SH-SY5Y (cell line): ENCODE measurements around the gene MRPL21.

Source experiments
- GATA2 ChIP-seq: IDR thresholded peaks from 2 replicates; pipeline ENCODE4 v1.6.1; 2011; ENCODE audit warnings: mild to moderate bottlenecking, low read depth, low read length
- GATA3 ChIP-seq: IDR thresholded peaks from 2 replicates; pipeline ENCODE4 v1.6.1; 2011; ENCODE audit warnings: low read depth, mild to moderate bottlenecking, low read length, moderate library complexity

DNA sequence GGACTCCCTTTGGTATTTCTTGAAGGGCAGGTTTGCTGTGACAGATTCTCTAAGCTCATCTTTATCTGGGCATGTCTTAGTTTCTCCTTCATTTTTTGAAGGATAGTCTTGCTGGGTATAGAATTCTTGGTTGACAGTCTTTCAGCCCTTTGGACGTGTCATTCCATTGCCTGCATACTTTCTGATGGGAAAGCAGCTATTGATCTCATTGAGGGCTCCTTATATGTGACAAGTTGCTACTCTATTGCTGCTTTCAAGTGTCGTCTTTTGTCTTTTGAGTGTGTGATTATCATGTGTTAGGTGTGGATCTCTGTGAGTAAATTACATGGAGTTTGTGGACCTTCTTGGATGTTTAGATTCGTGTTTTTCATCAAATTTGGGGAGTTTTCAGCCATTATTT lies 22.0 kb upstream of the MRPL21 start:
- TF ChIP-seq GATA2 = no peak
- TF ChIP-seq GATA3 = no peak
